HepG2 (cell line): ENCODE results near the gene TNIP1. TPM values are rescaled to one million over a fixed set of nuclear protein-coding genes. Genes with fewer than 3 reads are reported as not detected.

ENCODE experiments used
- ATAC-seq: fragments of 200-7000 bp; cut with Tn5 transposase; 3 replicates; pipeline ENCODE4 v1.9.1; 2020; ENCODE audit warnings: mild to moderate bottlenecking, moderate library complexity
- BruUV-seq: library from RNA; stranded (reverse); fragments of 400-500 nt; replicated peaks from 2 replicates; lab custom pipeline; 2021; lab: Mats Ljungman, UMichigan
- CTCF ChIA-PET: fragments of 300-600 bp; formaldehyde crosslinking; extraction: SDS; loops from one replicate; lab custom pipeline; 2021; ENCODE audit warnings: low total read pairs, inconsistent platforms, low intra/inter-chr PET ratio; lab: Yijun Ruan, JAX
- POLR2A ChIA-PET: fragments of 350-600 bp; sonication (Branson Sonifier 250); formaldehyde crosslinking; loops from one replicate; lab custom pipeline; 2020; ENCODE audit warnings: antibody characterized with exemption, inconsistent platforms; lab: Yijun Ruan, JAX
- DNase-seq: peaks from one replicate; pipeline ENCODE4 v3.0.0-alpha.2; 2015; ENCODE audit warnings: low spot score
- FAIRE-seq: peaks from 3 replicates; lab custom pipeline; 2011; peaks lifted over from hg19 to GRCh38; lab: Jason Lieb, UNC
- H2AFZ ChIP-seq: one replicate; pipeline ENCODE4 v1.6.1; 2011; ENCODE audit warnings: low read length, inconsistent platforms
- H3K27ac ChIP-seq: fragments of 300-600 bp; 3 replicates; pipeline ENCODE4 v1.8.0; 2011; ENCODE audit warnings: mixed run types, mild to moderate bottlenecking, mixed read lengths, low read length, inconsistent platforms; ENCODE audit not compliant: insufficient read depth; ENCODE audit errors: extremely low read length
- H3K27me3 ChIP-seq, 2 experiments: fragments of 200-600 bp in 1 of 2; 2 replicates in 1 of 2; 3 replicates in 1 of 2; pipeline versions ENCODE4 v1.6.0 to v1.8.0; 2011; ENCODE audit warnings: low read length in 2 of 2, mild to moderate bottlenecking in 2 of 2, moderate library complexity in 2 of 2, inconsistent platforms in 1 of 2; ENCODE audit not compliant: insufficient read depth in 2 of 2, control insufficient read depth in 1 of 2
- H3K36me3 ChIP-seq, 2 experiments: fragments of 200-600 bp in 1 of 2; replicated peaks in 1 of 2; 2 replicates in 1 of 2; 3 replicates in 1 of 2; pipeline versions ENCODE4 v1.5.1 to v1.8.0; 2011; ENCODE audit warnings: low read length in 2 of 2, inconsistent platforms in 1 of 2; ENCODE audit not compliant: insufficient read depth in 2 of 2, control insufficient read depth in 1 of 2
- H3K4me1 ChIP-seq: 2 replicates; pipeline ENCODE4 v1.5.1; 2012; ENCODE audit warnings: low read length, inconsistent platforms; ENCODE audit not compliant: insufficient read depth
- H3K4me2 ChIP-seq: 2 replicates; pipeline ENCODE4 v1.6.0; 2011; ENCODE audit warnings: low read depth, low read length, inconsistent platforms
- H3K4me3 ChIP-seq, 3 experiments: fragments of 200-600 bp in 1 of 3; sonication (generic), shearing (Covaris generic) in 1 of 3; replicated peaks in 1 of 3; 2 replicates each; pipeline ENCODE4 v1.5.1; 2011 to 2016; ENCODE audit warnings: low read length in 3 of 3, inconsistent platforms in 2 of 3, low read depth in 2 of 3, mild to moderate bottlenecking in 2 of 3, control low read depth in 1 of 3, mixed read lengths in 1 of 3; ENCODE audit not compliant: insufficient read depth in 1 of 3
- H3K79me2 ChIP-seq: one replicate; pipeline ENCODE4 v1.6.1; 2011; ENCODE audit warnings: low read length, inconsistent platforms; ENCODE audit not compliant: insufficient read depth
- H3K9ac ChIP-seq: 2 replicates; pipeline ENCODE4 v1.6.0; 2011; ENCODE audit warnings: mild to moderate bottlenecking, low read depth, low read length, inconsistent platforms; ENCODE audit not compliant: insufficient read depth
- H3K9me3 ChIP-seq: 2 replicates; pipeline ENCODE4 v1.5.1; 2012; ENCODE audit warnings: mild to moderate bottlenecking, low read length
- H4K20me1 ChIP-seq: 2 replicates; pipeline ENCODE4 v1.6.0; 2011; ENCODE audit warnings: inconsistent platforms, mild to moderate bottlenecking, low read length, moderate library complexity; ENCODE audit not compliant: insufficient read depth
- CSRNP1 ChIP-seq: sonication (generic); formaldehyde crosslinking; IDR thresholded peaks from 2 replicates; pipeline ENCODE4 v1.8.1; 2023; ENCODE audit warnings: mild to moderate bottlenecking, missing genetic modification reagents
- E2F2 ChIP-seq: sonication (generic); formaldehyde crosslinking; IDR thresholded peaks from 2 replicates; pipeline ENCODE4 v1.4.0; 2020; ENCODE audit warnings: missing genetic modification reagents, borderline replicate concordance
- HMGXB3 ChIP-seq: sonication (generic); formaldehyde crosslinking; IDR thresholded peaks from 2 replicates; pipeline ENCODE4 v1.4.0; 2020; ENCODE audit warnings: missing genetic modification reagents, borderline replicate concordance
- NFRKB ChIP-seq: fragments of 450-650 bp; IDR thresholded peaks from 2 replicates; pipeline ENCODE4 v1.6.1; 2017
- PLSCR1 ChIP-seq: sonication (generic); formaldehyde crosslinking; IDR thresholded peaks from 2 replicates; pipeline ENCODE4 v1.5.0; 2020; ENCODE audit warnings: missing genetic modification reagents, mild to moderate bottlenecking, borderline replicate concordance
- TBX3 ChIP-seq: fragments of 450-650 bp; IDR thresholded peaks from 2 replicates; pipeline ENCODE4 v1.6.1; 2017; ENCODE audit warnings: antibody characterized with exemption, mild to moderate bottlenecking, inconsistent platforms, borderline replicate concordance
- XRCC5 ChIP-seq: fragments of 200-400 bp; formaldehyde crosslinking; optimal IDR thresholded peaks from 2 replicates; pipeline ENCODE3; 2017; ENCODE audit warnings: mild to moderate bottlenecking, low read length
- ZBTB20 ChIP-seq: sonication (generic); formaldehyde crosslinking; IDR thresholded peaks from 2 replicates; pipeline ENCODE4 v1.8.1; 2023; ENCODE audit warnings: missing genetic modification reagents, low read depth, mild to moderate bottlenecking, borderline replicate concordance
- ZNF121 ChIP-seq: sonication (generic); formaldehyde crosslinking; IDR thresholded peaks from 2 replicates; pipeline ENCODE4 v1.5.0; 2020; ENCODE audit warnings: mild to moderate bottlenecking, missing genetic modification reagents
- ZNF232 ChIP-seq: sonication (generic); formaldehyde crosslinking; IDR thresholded peaks from 2 replicates; pipeline ENCODE4 v1.4.0; 2020; ENCODE audit warnings: missing genetic modification reagents, borderline replicate concordance
- ZNF652 ChIP-seq: IDR thresholded peaks from 2 replicates; pipeline ENCODE4 v1.6.1; 2016; ENCODE audit warnings: low read depth, borderline replicate concordance
- ZNF770 ChIP-seq: sonication (generic); formaldehyde crosslinking; IDR thresholded peaks from 2 replicates; pipeline ENCODE4 v1.5.0; 2020; ENCODE audit warnings: mild to moderate bottlenecking, missing genetic modification reagents
- ZNF777 ChIP-seq: sonication (generic); formaldehyde crosslinking; IDR thresholded peaks from 2 replicates; pipeline ENCODE4 v1.4.0; 2020; ENCODE audit warnings: missing genetic modification reagents
- WGBS: methylation state at CpG from one replicate; pipeline ENCODE4 v1.1.6; 2017; ENCODE audit warnings: low lambda C conversion rate; 5-methylcytosine and 5-hydroxymethylcytosine counted together
- in situ Hi-C: cut with HindIII; loops from 2 replicates; pipeline ENCODE4 v1.10.0; 2017; ENCODE audit warnings: low pct_unique_long_range_greater_than_20kb; ENCODE audit not compliant: extremely low pct_ligation_motif_present
- intact Hi-C: fragments of 100-400 bp; cut with micrococcal nuclease; formaldehyde crosslinking; loops from one replicate; pipeline ENCODE4 v1.10.0; 2022; ENCODE audit not compliant: unreplicated experiment
- polyA plus RNA-seq, 8 experiments: library from polyadenylated mRNA; depleted of rRNA in 3 of 8; stranded (reverse) in 7 of 8; unstranded in 1 of 8; fragments of >200 nt; fragmentation: Illumina TruSeq in 4 of 8; extraction: Trizol in 4 of 8; gene quantifications; 2 replicates each; pipeline versions ENCODE4 v1.2.1 to v1.2.3, GENCODE V29; 2011 to 2016; ENCODE audit warnings: low read depth in 4 of 8, missing spikeins in 1 of 8, mixed read lengths in 1 of 8; ENCODE audit not compliant: insufficient read depth in 1 of 8
- total RNA-seq, 5 experiments: library from RNA; depleted of rRNA; stranded (reverse); fragments of >200 nt; fragmentation: Illumina TruSeq; extraction: Trizol; gene quantifications; 2 replicates each; pipeline ENCODE4 v1.2.3, GENCODE V29; 2016; ENCODE audit warnings: low read depth in 1 of 5

Gene TNIP1
- total and polyA plus RNA-seq, 2 of the 13 experiments (the other 11 are each of a cell fraction or from before 2014, with no cell fraction given), result 26.2 to 45.9 TPM

- ChIA-PET POLR2A (no interaction called here), CTCF (no interaction called here)
- Histone ChIP-seq H3K4me3 (no peak overlapping the region), H2AFZ (no peak overlapping the region), H3K27me3 (no peaks in the 10 kb centered on the region), H3K79me2 (no peaks in the 10 kb centered on the region), H3K4me1 (0 out of 2 replicates have a peak, but pooled peaks cover 4% of the 10 kb centered on the region), H3K4me2 (no peak overlapping the region), H3K36me3 (peaks cover 30 to 83% of the 10 kb centered on the region in 2 experiments), H4K20me1 (no peaks in the 10 kb centered on the region; the same call in 1 of the 2 replicates), H3K27ac (no peak overlapping the region), H3K9me3 (no peaks in the 10 kb centered on the region), H3K9ac (no peak overlapping the region)
- BruUV-seq, result no TSS peak
- no peak for ATAC-seq
- in situ Hi-C loops (no loop called here), intact Hi-C loops (no loop called here)
- no peak for FAIRE-seq
- no peak for DNase-seq
- 97% methylated on average over 5 of the region's 8 CpGs for WGBS
- TF ChIP-seq PLSCR1 (CRISPR knock-in tag), result no peak
- TF ChIP-seq TBX3, result no peak
- peak; percentile 75; the same call in 1 of the 2 replicates for TF ChIP-seq ZNF121
- no peak for TF ChIP-seq CSRNP1 (CRISPR knock-in tag)
- TF ChIP-seq XRCC5, result no peak
- TF ChIP-seq ZNF770, result 0 out of 2 replicates have a peak, but pooled peaks have one; percentile 14
- no peak for TF ChIP-seq NFRKB
- no peak for TF ChIP-seq ZNF777
- TF ChIP-seq ZNF652 (CRISPR knock-in tag), result no peak
- no peak for TF ChIP-seq HMGXB3 (CRISPR knock-in tag)
- TF ChIP-seq ZNF232, result no peak
- TF ChIP-seq ZBTB20 (CRISPR knock-in tag), result no peak
- TF ChIP-seq E2F2 (CRISPR knock-in tag), result no peak
Measured at GRCh38 chr5:151130235-151130921, 49.5 kb upstream of the TNIP1 start.
